ENCODE data around the gene STIMATE.

STIMATE gene

GRCh38 chr3:52813810-52814209 is 83.5 kb downstream of the STIMATE start:
- no peak for TF ChIP-seq JUND (IDR thresholded peaks at IDR 0.05; ENCODE audit: low read depth)
- in situ Hi-C loops (cut with HindIII; ENCODE audit: low pct_unique_long_range_greater_than_20kb, low sequenced_read_pairs), result no loop called here
- DNase-seq (ENCODE audit: low read depth in 1 of 2, low spot score in 1 of 2), result no peak

- no peak for TF ChIP-seq JUND (IDR thresholded peaks at IDR 0.05; ENCODE audit: low read depth)
- in situ Hi-C loops (cut with HindIII; ENCODE audit: low pct_unique_long_range_greater_than_20kb, low sequenced_read_pairs), result no loop called here
- no peak for DNase-seq (ENCODE audit: low read depth in 1 of 2, low spot score in 1 of 2)
Observed at GRCh38 chr3:52811452-52812011, 85.8 kb downstream of the STIMATE start.

- in situ Hi-C loops (cut with HindIII; ENCODE audit: low pct_unique_long_range_greater_than_20kb, low sequenced_read_pairs), result no loop called here
- TF ChIP-seq JUND (IDR thresholded peaks at IDR 0.05; ENCODE audit: low read depth), result no peak
- DNase-seq (ENCODE audit: low read depth in 1 of 2, low spot score in 1 of 2), result no peak
Observed at GRCh38 chr3:52810923-52811322, 86.4 kb downstream of the STIMATE start.

GRCh38 chr3:52809662-52810377 is 87.5 kb downstream of the STIMATE start:
- in situ Hi-C loops (cut with HindIII; ENCODE audit: low pct_unique_long_range_greater_than_20kb, low sequenced_read_pairs), result no loop called here
- TF ChIP-seq JUND (IDR thresholded peaks at IDR 0.05; ENCODE audit: low read depth), result no peak
- no peak for DNase-seq (ENCODE audit: low read depth in 1 of 2, low spot score in 1 of 2)

DNA sequence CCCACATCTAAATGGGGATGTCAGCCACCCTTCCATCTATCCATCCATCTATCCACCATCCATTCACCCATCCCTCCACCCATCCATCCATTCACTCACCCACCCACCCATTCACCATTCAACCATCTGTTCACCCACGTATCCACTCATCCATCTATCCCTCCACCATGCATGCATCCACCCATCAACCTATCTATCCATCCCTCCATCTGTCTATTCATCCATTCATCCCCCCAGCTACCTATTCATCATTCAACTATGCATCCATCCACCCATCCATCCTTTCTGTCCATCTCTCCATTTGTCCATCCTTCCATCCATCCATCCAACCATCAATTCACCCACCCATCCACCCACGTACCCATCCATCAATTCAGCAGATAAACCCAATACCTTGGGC is 88.2 kb downstream of the STIMATE start:
- TF ChIP-seq JUND (IDR thresholded peaks at IDR 0.05; ENCODE audit: low read depth), result no peak
- in situ Hi-C loops (cut with HindIII; ENCODE audit: low pct_unique_long_range_greater_than_20kb, low sequenced_read_pairs), result no loop called here
- no peak for DNase-seq (ENCODE audit: low read depth in 1 of 2, low spot score in 1 of 2)

DNA sequence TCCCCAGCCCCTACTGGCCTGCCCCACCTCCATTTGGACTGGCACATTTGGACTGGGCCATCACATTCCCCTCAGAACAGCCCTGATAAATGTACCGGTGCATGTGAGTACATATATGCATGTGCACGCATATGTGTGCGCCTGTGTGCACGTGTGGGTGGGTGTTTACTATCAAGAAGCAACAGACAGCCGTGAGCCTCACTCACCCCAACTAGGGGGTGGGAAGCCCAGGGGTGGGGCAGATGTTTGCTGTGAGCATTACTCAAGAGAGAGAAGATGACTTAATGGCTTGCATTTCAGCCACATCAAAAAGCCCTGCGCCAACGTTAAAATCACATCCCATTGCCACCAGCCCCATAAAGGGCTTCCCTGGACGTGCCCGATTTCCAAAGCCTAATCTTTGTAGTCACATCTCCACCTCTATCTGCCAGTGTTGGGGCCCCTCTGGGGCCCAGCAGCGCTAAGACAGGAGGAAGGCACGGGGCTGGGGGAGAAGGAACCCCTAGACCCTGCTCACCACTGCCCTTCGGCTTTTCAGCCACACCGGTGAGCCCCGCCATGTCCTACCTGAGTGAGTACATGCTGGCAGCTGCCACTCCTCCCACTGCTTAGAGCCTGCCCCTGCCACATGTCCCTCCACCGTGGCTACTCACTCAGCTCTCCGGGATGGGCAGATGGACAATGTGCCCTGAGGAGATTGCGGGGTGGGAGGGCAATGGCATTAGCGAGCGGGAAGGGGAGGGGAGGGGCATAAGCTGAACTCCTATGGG is 91.9 kb downstream of the STIMATE start:
- in situ Hi-C loops (cut with HindIII; ENCODE audit: low pct_unique_long_range_greater_than_20kb, low sequenced_read_pairs), result no loop called here
- no peak for TF ChIP-seq JUND (IDR thresholded peaks at IDR 0.05; ENCODE audit: low read depth)
- no peak for DNase-seq (ENCODE audit: low read depth in 1 of 2, low spot score in 1 of 2)

DNA sequence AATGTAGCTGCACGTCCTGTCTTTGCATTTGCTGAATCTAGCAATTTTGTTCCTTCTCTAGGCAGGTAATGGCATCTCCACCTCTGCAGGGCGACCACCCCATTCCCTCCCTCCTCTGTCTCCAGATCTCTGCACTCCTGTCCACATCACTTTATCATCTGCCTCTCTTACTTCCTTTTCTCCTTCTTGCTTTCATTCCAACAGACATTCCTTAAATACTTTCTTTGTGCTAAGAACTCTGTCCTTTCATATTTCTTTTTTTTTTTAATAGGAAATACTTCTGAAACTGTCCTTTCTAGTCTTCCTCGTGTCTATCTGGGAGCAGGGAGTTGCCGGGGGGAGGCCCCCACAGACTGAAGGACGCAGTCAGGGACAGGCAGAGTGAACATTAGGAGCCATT is 95.5 kb downstream of the STIMATE start:
- TF ChIP-seq JUND (IDR thresholded peaks at IDR 0.05; ENCODE audit: low read depth), result no peak
- no peak for DNase-seq (ENCODE audit: low read depth in 1 of 2, low spot score in 1 of 2)
- in situ Hi-C loops (cut with HindIII; ENCODE audit: low pct_unique_long_range_greater_than_20kb, low sequenced_read_pairs), result no loop called here

DNA sequence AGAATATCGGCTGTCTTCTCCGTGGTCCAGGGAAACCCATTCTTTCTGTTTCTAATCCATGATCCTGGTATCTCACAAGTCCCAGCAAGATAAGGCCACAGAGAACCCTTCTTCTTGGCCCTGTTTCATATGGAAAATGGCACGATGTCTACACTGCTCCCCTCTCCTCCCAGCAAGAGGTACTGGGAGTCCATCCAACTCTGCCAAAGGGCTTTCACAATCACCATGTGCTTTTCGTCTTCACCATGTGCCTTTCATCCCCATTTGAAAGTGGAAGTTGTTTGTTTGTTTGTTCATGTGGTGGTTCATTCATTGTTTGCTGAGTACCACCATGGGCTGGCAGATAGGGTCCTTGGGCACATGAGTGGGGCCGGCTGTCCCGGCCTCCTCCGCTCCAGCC is 97.3 kb downstream of the STIMATE start:
- no peak for DNase-seq (ENCODE audit: low read depth in 1 of 2, low spot score in 1 of 2)
- TF ChIP-seq JUND (IDR thresholded peaks at IDR 0.05; ENCODE audit: low read depth), result no peak
- in situ Hi-C loops (cut with HindIII; ENCODE audit: low pct_unique_long_range_greater_than_20kb, low sequenced_read_pairs), result no loop called here

DNA sequence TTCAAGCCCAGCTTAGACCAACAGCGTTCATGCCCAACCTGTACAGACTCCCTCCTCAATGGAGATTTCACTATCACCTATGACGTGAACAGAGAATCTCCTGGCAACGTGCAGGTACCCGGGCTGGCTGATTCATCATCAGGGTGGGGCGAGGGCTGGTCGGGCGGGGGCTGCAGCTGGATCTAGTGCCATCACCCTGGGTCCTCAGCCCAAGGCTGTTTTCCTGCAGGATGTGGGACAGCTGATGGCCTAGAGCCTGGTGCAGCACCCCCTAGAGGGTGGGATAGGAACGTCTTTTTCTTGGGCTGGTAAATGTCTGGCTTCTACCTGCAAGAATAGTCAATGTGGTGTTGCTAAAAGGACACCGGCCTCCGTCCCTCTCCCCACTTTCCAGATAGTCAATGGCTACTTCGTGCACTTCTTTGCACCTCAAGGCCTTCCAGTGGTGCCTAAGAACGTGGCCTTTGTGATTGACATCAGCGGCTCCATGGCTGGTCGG is 98.3 kb downstream of the STIMATE start:
- in situ Hi-C loops (cut with HindIII; ENCODE audit: low pct_unique_long_range_greater_than_20kb, low sequenced_read_pairs), result no loop called here
- DNase-seq (ENCODE audit: low read depth in 1 of 2, low spot score in 1 of 2), result peak in 1 of 2 experiments; percentile 15
- no peak for TF ChIP-seq JUND (IDR thresholded peaks at IDR 0.05; ENCODE audit: low read depth)

DNA sequence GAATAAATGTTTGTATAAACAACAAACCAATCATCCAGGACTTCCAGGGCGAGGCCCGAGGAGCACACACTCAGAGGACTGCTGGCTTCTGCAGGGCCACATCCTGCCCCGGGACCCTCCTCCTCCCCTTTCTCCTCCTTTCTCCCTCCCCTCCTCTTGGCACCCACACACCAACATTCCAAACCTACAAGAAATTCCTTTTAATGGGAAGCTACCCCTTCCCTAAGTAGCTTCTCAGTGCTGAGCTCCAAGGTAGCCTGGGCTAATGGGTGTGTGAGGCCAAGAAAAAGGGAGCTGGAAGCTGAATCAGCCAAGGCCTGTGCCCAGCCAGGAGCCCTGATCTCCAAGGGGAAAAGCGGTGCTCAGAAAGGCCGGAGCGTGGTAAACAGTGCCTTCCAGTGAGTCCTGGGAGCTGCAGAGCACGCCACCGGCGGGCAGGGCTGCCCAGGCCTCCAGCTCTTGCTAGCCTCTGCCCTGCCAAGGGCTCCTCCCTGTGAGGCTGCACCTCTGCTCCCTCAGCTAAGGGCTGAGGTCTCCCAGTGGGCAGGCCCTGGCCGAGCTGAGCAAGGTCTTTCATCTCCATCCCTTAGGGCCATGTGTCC is 98.9 kb downstream of the STIMATE start:
- no peak for DNase-seq (ENCODE audit: low read depth in 1 of 2, low spot score in 1 of 2)
- no peak for TF ChIP-seq JUND (IDR thresholded peaks at IDR 0.05; ENCODE audit: low read depth)
- in situ Hi-C loops (cut with HindIII; ENCODE audit: low pct_unique_long_range_greater_than_20kb, low sequenced_read_pairs), result no loop called here

DNA sequence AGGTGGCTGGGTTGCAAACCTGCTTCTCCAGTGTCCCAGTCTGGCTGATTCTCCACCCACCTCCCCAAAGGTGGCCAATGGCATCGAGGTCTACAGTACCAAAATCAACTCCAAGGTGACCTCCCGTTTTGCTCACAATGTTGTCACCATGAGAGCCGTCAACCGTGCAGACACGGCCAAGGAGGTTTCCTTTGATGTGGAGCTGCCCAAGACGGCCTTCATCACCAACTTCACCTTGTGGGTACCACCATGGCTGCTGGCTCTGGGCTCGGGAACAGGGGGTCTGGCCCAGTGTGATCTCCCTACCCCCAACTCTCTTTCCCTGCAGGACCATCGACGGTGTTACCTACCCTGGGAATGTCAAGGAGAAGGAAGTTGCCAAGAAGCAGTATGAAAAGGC is 100.9 kb downstream of the STIMATE start:
- in situ Hi-C loops (cut with HindIII; ENCODE audit: low pct_unique_long_range_greater_than_20kb, low sequenced_read_pairs), result no loop called here
- no peak for TF ChIP-seq JUND (IDR thresholded peaks at IDR 0.05; ENCODE audit: low read depth)
- no peak for DNase-seq (ENCODE audit: low read depth in 1 of 2, low spot score in 1 of 2)

DNA sequence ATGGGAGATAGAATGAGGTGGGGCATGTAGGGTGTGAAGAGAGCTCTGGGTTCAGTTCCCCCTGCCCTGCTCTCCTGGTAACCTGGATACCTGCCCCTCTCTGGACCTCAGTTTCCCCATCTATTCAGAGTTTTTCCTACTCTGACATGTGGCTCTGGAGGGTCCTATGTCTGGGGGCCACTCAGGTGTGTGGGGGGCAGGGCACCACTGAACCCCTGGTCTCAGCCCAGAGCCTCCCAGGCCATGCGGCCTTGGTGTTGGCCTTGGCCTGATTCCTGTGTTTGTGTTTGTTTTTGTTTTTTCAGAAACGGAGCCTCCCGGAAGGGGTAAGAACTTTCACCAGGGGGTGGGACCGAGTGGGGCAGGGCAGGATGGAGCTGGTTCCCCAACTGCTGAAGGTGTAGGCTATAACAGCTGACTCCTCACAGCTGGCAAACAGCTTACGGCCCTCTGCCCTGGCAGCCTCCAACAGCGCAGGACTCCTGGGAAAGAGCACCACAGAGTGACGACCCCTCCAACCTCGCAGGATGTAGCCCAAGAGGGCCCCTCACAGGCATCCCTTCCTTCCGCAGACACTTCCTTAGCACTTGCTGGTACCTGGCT is 101.9 kb downstream of the STIMATE start:
- in situ Hi-C loops (cut with HindIII; ENCODE audit: low pct_unique_long_range_greater_than_20kb, low sequenced_read_pairs), result no loop called here
- no peak for DNase-seq (ENCODE audit: low read depth in 1 of 2, low spot score in 1 of 2)
- TF ChIP-seq JUND (IDR thresholded peaks at IDR 0.05; ENCODE audit: low read depth), result no peak

Data from T47D (cell line).